ENCODE results near the gene CLEC2B.
A peak's percentile ranks its signal among the peaks of the same experiment; 100 is the strongest.

The CLEC2B gene

DNA sequence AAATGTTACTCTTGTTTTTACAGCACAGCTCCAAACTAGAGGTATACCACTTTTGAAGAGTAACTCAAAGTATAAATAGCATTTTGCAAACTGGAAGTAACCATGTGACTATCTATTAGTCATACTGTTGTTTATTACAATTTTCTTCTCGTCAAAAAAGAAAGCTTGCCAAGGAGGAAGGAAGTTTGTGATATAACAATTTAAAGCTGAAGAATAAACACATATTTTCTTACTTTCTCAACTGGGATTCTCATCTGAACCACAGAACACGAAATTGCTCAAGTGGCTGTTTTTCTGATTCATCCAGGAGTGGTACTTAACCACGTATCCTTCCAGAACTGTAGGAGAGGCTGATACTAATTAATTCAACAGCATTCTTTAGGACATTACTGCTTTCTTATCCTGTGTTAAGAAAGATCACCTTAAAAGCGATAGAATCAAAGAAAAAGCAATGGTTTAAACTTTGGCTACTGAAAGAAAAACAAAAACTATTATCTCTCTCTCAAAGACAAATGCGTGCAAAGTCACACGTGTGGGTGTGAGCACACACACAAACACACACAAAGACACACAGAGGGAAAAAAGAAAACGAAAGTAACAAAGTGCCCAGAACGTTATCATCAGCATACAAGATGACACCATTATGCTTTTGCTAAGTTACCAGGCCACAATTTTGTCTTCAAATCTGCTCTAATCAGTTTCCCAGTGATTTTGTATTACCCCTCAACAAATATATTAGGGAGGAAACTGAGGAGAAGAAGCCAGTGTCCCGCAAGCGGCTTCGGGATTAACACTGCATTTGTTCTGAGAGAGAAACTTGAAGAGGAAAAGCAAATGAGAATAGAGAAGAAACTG is at the start of gene CLEC2B:
Gene CLEC2B, minus strand, starts transcription at position 48 of the 855 bp plus-strand sequence.
- DNase-seq (ENCODE audit: low read depth) = peak; percentile 93
- H3K4me3 ChIP-seq (replicated peaks; ENCODE audit: low read depth, low read length) = peak within 1 kb of the TSS; percentile 54
- TF ChIP-seq, protein P1, sequence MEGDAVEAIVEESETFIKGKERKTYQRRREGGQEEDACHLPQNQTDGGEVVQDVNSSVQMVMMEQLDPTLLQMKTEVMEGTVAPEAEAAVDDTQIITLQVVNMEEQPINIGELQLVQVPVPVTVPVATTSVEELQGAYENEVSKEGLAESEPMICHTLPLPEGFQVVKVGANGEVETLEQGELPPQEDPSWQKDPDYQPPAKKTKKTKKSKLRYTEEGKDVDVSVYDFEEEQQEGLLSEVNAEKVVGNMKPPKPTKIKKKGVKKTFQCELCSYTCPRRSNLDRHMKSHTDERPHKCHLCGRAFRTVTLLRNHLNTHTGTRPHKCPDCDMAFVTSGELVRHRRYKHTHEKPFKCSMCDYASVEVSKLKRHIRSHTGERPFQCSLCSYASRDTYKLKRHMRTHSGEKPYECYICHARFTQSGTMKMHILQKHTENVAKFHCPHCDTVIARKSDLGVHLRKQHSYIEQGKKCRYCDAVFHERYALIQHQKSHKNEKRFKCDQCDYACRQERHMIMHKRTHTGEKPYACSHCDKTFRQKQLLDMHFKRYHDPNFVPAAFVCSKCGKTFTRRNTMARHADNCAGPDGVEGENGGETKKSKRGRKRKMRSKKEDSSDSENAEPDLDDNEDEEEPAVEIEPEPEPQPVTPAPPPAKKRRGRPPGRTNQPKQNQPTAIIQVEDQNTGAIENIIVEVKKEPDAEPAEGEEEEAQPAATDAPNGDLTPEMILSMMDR (IDR thresholded peaks at IDR 0.05; ENCODE audit: low read length, missing control alignments) = no peak

DNA sequence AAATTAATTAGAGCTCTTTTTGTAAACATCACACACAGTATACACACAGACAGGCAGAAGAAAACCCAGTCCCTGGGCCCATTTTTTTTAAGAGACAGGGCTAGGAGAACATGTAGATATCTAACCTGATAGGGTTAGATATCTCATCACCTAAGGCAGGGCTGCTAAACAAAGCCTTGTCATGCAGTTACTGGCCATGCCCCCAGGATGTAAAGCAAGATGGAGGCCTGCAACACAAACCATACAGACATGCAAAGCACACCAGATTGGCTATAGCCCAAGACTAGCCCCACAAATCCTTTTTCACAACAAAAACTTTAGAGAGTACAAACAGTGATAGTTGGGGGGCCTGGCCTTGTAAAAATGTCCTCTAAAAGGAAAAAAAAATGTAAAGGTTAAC is 42.6 kb upstream of the CLEC2B start:
- no peak overlapping the region for H3K4me3 ChIP-seq (replicated peaks; ENCODE audit: low read depth, low read length)
- TF ChIP-seq, protein P1 (IDR thresholded peaks at IDR 0.05; ENCODE audit: low read length, missing control alignments) = no peak
- DNase-seq (ENCODE audit: low read depth) = no peak

DNA sequence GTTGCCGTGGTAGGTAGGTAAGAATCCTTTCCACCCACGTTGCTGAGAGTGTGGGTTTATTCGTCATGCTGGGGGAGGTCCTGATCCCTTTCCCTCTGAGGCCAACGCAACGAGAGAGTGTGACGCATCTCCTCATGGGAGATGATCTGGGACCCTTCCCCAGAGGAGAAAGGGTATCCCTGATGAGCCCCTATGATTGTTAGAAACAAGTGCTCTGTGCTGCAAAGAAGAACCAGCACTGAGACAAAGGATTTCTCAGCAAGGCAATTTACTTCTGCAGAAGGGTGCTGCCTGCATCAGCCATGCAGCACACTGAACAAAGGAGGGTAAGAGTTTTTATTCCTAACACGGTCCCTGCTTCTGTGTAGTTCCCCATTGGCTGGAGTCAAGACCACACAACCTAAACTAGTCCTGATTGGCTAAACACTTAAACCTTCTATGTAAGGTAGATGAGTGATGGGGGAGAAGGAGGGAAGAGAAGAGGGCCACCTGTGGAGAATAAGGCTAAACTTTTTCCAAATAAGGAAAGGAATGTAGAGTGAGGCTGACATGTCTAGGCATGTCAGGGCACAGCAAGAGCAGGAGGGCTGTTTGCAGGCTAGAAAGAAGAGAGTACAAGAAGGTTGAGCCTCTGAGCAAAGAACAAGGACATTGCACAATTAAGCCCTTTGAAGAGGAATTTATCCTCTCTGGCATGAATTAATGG is 41.7 kb upstream of the CLEC2B start:
- DNase-seq (ENCODE audit: low read depth) = no peak
- H3K4me3 ChIP-seq (replicated peaks; ENCODE audit: low read depth, low read length) = no peak overlapping the region
- TF ChIP-seq, protein P1 (IDR thresholded peaks at IDR 0.05; ENCODE audit: low read length, missing control alignments) = no peak

DNA sequence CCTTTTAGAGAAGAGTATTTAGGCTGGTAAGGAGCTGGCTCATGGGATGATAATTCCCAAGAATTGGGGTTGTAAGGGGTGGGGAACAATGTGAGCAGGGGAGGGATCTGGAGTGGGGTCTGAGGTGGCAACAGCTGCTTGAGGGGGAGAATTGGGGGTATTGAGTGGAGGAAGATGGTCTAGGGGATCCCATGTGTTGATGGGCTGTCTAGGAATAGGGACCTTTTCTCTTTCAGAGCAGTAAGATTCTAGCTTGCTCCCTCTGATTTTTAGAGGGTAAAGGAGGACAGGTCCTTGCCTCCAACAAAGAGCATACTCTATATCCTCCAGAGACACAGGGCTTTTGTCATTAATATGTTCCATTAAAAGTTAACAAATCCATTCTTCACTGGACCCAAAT is 40.6 kb upstream of the CLEC2B start:
- TF ChIP-seq, protein P1 (IDR thresholded peaks at IDR 0.05; ENCODE audit: low read length, missing control alignments) = no peak
- no peak overlapping the region for H3K4me3 ChIP-seq (replicated peaks; ENCODE audit: low read depth, low read length)
- DNase-seq (ENCODE audit: low read depth) = no peak

DNA sequence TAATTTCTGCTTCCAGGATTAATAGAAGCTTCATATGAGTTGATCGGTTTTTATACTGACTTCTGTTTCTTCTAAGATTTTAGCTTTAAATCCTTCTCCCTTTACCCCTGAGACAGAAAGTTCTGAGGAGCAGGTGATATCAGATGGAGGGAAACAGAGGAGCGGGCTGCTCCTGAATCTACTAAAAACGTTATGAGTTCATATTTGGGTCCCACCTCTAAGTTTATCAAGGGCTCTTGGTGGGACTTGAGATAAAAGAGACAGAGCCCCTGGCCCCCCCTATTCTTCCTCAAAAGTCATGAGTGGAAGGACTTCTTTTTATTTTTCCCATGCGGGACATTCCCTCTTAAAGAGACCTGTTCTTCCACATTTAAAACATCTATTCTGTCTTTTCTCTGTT is 39.2 kb upstream of the CLEC2B start:
- H3K4me3 ChIP-seq (replicated peaks; ENCODE audit: low read depth, low read length) = no peak overlapping the region
- TF ChIP-seq, protein P1 (IDR thresholded peaks at IDR 0.05; ENCODE audit: low read length, missing control alignments) = no peak
- DNase-seq (ENCODE audit: low read depth) = no peak

DNA sequence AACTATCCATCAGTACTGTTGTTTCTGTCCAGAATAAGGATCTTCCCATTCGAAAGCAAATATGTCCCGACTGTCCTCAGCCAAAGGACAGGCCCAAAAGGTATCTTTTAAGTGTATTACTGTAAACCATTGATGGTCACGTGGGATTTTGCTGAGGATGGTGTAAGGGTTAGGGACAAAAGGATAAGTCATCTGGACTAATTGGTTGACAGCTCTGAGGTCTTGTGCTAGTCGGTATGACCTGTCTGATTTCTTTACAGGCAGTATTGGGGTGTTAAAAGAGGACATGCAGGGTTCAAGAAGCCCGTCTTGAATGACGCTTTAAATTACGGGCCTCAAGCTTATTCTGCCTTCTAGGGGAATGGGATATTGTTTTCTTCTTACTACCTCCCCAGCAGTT is 38.6 kb upstream of the CLEC2B start:
- TF ChIP-seq, protein P1 (IDR thresholded peaks at IDR 0.05; ENCODE audit: low read length, missing control alignments) = no peak
- no peak overlapping the region for H3K4me3 ChIP-seq (replicated peaks; ENCODE audit: low read depth, low read length)
- DNase-seq (ENCODE audit: low read depth) = no peak

Measured in fibroblast of pulmonary artery (primary cell).